Anterior cingulate cortex (tissue), 58 donors: ENCODE results near the gene CHAD.

ENCODE experiments used
- DNase-seq, 58 donors: peaks; one replicate each; lab custom pipeline; 2025; lab: John Stamatoyannopoulos, UW

The CHAD gene

DNA sequence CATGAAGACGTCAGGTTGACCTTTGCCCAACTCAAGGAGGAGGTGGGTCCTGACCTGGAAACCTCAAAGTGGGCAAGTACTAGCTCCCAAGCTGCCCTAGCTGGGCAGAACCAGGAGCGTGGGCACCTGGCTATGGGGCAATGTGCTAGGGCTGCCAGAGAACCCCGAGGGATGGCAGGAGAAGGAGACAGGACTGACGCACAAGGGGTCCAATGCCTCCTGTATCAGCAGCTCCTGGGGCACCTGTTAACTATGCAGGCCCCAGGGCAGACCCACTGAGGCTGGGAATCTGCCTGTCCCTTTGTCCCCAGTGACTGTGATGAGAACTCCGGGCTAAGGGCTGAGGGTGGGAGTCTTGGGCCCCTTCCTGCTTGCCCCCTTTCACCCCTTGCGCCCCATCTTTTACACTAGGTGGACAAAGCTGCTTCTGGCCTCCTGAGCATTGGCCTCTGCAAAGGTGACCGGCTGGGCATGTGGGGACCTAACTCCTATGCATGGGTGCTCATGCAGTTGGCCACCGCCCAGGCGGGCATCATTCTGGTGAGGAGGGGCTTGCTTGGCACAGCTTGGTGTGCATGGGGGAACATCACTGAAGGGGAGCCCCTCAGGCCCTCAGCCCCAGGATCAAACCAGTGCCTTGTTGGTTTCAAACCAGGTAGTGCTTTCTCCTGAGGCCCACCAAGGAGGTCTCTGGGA lies 7.7 kb downstream of the CHAD start:
- no peak for DNase-seq

DNA sequence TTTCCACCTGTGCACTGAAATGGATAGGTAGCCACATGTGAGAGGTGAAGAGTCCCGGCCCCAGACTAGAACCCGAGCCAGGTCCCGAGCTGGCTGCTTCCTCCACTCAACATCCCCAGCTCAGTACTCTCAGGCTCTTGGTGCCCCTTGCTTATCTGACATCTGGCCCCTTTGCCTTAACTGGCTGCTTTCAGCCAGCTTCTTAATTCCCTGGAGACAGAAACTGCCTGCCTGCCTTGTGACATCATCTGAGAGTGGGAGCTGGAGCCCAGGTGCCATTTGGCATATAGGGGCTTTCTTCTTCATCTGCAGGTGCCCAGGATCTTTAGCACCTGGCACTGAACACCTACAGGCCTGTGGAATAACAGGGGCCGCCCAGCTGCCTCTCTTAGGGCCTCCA lies 8.9 kb downstream of the CHAD start:
- no peak for DNase-seq

DNA sequence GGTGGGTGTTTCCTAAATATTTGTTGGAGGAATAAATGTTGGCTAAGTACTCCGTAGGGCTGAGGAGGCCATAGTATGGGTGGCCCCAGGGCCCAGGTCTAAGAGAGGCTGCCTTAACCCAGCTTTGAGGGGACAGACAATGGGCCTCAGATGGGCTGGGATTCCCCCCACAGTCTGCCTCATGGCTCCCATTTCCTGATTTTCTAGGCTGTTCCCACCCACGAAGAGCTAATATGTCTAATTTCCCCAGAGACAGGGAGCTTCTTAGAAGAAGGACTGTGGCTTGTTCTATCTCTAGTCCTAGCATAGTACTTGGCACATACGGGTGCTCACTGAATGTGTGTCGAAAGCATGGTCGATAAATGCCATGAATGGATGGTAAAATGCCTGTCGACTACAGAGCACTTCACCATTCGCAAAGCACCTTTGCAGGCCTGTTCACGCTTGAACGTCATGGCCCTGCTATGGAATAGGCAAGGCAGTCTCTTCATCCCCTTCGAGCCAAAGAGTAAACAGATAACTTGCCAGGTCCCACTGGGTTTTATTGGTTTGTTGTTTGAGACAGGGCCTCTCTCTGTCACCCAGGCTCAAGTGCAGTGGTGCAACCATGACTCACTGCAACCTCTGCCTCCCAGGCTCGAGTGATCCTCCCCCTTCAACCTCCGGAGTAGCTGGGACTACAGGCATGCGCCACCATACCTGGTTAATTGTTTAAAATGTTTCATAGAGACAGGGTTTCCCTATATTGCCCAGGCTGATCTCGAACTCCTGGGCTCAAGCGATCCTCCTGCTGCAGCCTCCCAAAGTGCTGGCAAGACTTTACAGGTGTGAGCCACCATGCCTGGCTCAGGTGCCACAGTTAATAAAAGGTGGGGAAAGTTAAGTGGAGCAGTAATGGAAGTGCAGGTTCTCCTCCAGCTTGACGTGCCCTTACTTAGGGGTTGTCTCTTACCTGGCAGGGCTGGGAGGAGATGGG lies 9.7 kb downstream of the CHAD start:
- DNase-seq = no peak

DNA sequence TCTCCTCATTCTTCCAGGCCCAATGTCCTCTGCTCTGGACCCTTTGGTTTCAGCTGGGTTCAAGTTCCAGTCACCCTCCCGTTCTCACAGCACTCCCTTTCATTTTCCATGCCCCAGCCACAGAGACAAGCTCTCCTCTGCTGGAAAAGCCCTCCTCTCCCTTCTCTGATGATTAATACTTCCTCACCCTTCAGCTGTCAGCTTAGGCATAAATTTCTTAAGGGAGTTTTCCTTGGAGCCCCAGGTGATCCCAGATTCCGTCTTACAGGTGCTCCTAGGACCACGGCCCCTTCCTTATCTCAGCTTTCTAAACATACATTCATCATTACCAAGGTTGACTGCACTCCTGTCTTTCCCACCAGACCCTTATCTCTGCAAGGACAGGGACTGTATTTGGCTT lies 10.4 kb downstream of the CHAD start:
- no peak for DNase-seq

DNA sequence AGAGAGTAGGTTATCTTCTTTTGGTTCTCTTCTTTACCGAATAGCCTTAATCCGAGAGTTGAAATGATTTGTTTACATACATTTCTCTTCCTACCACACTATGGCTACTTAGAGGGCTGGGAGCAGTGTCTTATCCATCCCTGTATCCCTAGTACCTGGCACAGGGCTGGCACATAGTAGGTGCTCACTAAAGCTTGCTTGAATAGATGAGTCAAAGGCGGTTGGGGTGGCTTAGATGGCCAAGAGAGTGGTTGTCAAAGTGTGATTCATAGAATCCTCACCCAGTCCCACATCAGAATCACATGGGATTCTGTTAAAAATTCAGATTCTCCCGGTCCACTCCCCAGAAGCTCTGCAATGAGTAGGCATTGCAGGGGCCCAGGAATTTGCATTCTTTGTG lies 11.1 kb downstream of the CHAD start:
- DNase-seq = no peak

DNA sequence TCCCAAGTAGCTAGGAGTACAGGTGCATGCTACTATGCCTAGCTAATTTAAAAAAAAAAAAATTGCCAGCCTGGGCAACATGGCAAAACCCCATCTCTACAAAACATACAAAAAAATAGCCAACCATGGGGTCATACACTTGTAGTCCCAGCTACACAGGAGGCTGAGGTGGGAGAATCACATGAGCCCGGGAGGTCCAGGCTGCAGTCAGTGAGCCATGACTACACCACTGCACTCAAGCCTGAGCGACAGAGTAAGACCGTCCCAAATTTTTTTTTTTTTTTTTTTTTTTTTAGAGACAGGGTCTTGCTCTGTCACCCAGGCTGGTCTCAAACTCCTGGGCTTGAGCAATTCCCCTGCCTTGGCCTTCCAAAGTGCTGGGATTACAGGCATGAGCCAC lies 14.8 kb downstream of the CHAD start:
- DNase-seq = no peak

DNA sequence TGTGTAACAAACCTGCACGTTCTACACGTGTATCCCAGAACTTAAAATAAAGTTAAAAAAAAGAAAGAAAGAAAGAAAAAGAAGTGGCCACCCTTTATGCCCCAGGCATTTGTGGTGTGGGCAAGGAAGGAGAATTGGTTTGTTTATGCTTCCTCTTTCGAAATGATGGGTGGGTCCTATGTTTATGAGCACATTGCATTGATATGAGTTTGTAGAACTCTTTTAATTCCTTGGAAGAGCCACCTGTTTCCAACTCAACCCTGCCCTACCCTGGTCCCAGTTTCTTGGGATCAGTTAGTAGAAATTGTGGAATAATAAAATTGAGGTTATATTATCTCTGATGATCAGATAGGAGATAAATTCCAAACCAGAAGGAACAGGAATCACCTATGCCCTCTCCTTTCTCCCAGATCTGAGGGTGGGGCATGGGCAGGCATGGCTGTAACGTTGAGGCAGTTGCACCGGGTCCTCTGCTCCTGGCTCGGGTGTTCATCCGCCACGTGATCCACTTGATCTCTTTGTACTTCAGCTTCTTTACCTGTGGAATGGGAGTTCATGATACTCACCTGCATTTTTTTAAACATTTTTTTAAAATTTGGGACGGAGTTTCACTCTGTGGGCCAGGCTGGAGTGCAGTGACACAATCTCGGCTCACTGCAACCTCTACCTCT lies 15.9 kb downstream of the CHAD start:
- no peak for DNase-seq

DNA sequence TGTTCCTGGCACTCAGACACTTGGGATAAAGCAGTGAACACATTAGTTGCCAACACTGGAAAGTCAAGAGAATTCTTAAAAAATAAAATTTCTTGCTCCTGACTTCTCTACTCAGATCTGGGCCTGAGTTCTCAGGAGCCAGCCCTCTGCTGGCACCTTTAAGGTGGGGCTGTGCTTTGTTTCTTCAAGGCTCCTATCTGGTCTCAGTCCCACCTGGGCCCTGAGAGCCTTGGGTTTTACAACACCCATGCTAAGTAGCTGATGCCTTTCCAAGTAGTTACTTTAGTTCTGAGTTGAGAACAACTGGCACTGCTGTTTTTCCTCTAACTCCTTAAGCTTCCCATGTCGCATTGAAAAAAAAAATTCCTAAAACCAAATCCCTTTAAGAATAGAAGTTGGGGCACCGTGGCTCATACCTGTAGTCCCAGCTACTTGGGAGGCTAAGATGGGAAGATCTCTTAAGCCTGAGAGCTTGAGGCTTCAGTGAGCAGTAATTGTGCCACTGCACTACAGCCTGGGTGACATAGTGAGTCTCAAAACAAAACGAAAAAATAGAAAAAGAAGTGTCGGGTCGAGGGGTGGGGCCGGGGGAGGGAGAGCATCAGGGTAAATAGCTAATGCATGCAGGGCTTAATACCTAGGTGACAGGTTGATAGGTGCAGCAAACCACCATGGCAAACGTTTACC lies 16.6 kb downstream of the CHAD start:
- no peak for DNase-seq

DNA sequence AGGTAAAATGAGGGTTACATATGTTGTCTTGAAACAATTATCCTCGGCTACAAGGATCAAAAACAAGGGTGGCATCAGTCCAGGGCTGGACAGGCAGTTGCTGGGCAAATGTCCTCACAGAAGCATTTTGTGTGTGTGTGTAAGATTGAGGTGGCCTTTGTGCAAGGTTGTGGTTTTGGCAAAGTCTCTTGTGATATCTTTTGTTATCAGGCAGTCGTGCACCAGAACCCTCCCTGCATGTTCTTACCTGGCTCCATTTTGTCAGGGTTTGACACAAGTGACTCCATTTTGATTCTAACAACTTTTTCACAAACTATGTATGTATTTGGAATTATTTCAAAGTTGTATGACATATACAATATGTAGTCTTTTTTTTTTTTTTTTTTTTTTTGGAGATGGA lies 20.0 kb downstream of the CHAD start:
- DNase-seq = no peak

DNA sequence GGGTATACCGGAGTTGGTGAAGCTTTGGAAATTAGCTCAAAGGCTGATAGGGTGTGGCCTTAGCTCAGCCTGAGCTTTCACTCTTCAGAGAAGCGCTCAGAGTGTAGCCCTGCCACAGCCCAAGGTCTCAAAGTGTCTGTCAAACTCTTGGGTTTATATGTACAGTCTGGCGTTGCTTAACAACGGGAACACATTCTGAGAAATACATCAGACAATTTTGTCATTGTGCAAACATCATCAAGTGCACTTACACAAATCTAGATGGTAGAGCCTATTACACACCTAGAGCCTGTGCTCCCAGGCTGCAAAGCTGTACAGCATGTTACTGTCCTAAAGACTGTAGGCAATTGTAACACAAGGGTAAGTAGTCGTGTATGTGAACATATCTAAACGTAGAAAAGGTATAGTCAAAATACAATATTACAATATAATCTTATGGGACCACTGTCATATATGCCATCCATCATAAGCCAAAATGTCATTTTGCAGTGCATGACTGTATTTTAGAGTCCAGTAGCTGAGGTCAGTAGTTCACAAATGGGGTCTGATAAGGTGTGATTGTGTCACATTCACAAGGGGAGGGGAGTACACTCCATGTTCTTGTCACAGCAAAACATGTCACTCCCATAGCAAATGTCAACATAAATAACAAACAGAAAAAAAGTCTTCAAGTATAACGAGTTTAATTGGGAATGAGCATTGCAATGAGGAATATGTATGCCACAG lies 20.6 kb downstream of the CHAD start:
- DNase-seq = no peak

DNA sequence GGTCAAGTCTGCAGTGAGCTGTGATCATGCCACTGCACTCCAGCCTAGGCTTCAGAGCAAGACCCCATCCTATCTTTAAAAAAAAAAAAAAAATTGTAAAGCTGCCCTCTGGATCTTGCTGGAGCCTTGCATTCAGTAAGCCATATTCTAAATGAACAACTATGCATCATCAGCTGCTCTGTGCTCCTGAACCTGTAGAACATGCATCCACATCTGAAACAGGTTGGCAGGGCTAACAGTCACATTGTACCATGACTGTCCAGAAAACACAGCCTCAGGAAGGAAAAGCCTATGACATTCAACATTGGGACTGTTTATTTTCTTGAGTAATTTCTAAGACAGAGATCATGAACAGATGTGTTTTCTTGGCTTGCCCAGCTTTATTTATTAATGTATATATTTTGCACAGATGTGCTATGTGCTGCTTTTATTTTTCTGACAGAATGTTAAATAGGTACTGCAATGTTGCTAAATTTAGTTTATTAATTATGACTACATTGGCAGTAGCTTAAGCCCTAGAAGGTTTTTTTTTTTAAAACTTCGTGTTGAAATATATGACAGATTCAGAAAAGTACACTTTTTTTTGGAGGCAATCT lies 22.9 kb downstream of the CHAD start:
- no peak for DNase-seq

DNA sequence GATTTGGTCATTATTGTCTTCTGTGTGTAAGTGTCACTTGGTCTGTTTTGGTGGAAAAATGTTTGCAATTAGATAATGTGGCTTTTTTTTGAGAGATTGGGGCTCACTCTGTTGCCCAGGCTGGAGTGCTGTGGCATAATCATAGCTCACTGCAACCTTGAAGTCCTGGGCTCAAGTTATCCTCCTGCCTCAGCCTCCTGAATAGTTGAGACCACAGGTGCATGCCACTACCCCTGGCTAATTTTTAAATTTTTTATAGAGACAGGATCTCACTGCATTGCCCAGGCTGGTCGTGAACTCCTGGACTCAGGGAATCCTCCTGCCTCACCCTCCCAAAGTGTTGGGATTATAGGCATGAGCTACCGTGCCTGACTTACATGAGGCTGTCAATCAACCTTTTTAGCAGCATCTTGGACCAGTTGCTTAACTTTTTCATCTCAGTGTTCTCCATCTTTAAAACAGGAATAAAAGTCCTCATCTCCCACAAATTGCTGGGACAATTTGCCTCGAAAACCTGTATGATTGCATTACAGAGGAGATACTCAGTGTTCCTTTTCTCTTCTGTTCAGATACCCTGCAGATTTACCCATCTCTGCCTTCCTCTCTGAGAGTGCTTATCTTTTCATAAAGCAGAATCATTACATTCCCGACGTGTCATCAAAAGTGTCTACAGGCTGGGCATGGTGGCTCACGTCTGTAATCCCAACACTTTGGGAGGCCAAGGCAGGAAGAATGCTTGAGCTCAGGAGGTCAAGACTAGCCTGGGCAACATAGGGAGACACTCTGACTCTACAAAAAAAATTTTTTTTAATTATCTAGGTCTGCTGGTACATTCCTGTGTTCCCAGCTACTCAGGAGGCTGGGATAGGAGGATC lies 23.6 kb downstream of the CHAD start:
- no peak for DNase-seq

DNA sequence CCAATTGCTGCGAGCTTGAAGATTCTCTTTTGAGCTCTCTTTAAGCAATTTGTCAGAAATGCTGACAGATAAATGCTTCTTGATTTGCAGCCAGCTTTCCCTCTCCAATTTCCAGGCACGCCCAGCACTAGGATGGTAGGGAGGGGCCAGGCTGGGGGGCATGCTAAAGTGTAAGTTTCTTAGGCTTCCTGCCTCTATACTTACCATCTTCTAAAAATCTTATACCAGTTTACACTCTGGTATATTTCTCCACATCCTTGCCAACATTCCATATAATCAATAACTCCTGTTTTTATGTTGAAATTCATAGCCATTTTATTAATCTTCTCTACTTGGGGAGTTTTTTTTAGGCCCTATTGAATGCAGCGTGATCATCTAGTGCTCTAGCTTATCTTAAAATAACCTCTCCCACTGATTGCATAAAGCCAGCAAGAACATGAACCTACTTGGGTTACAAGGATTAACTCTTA lies 25.1 kb downstream of the CHAD start:
- peak in 1 of 58 donors; percentile 26 for DNase-seq

DNA sequence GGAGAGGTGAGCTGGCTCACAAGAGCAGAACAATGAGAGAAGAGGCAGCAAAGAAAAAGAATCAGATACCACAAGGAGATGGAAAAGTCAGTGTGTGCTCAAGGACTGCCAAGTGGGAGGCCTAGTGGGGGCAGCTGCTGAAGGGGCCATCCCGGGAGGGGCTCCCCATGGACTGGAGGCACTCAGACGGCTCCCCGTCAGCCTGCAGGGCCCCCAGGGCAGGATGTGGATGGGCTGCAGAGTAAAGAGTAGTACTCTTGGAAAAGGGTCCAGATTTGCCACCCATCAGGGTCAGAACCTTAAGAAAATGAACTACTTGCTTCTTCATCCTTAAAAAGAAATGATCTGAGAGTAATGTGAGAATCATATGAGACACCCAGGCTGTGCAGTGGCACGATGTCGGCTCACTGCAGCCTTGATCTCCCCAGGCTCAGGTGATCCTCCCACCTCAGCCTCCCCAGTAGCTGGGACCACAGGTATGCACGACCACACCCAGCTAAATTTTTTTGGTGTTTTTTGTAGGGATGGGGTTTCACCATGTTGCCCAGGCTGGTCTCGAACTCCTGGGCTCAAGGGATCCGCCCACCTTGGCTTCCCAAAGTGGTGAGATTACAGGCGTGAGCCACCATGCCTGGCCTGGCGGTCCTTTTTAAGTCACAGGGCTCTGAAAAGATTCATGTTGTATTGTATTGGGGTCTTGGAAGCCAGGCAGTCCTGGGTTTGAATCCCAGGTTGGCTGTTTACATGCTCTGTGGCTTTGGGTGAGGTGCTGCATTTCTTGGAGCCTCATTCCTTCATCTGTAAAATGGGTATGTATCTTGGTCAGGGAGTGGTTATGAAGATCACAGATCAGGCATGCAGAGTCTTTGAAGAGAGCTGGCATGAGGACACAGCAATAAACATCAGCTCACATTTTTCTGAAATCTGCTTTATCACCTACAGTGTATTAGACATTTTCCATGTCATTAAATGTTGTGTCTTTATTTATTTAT lies 27.5 kb downstream of the CHAD start:
- no peak for DNase-seq

DNA sequence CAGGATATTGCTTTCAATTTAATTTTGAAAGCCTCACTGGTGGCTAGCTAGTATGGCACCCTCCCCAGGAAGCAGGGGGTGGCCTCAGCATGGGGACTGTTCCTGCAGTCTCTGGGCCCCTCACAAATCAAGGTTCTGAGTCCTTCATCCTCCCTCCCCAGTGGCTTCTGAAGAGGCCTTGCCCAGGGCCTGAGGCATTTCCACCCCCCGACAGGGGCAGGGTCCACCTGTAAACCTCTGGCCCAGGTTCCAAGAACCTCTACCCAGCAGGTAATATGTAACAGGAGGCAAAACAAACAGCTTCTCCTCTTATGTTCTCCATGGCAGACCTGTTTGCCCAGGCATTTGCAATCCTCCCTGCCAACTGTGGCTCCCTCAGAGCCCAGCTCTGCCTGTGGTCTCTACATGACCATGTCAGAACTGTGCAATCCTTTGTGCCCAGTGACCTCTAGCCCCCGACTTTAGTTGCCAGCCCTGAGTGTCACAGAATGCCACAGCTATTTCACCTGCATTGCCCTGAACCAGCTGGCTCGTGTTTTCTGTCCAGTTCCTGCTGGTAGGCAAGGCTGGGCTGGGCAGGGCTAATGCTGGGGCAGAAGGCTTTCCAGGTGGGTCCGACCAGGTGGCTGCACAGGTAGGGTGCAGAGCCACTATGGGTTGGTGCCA lies 28.4 kb downstream of the CHAD start:
- DNase-seq = no peak

DNA sequence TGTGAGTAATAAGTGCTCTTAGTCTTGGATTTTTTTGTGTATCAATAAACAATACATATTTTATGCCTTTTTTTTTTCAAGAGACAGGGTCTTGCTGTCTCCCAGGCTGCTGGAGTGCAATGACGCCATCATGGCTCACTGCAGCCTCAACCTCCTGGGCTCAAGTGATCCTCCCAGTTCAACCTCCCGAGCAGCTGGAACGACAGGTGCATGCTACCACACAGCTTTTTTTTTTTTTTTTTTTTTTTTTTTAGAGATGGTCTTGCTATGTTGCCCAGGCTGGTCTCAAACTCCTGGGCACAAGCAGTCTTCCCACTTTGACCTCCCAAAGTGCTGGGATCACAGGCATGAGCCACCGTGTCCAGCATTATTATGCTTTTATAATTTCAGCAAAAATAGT lies 29.7 kb downstream of the CHAD start:
- no peak for DNase-seq

DNA sequence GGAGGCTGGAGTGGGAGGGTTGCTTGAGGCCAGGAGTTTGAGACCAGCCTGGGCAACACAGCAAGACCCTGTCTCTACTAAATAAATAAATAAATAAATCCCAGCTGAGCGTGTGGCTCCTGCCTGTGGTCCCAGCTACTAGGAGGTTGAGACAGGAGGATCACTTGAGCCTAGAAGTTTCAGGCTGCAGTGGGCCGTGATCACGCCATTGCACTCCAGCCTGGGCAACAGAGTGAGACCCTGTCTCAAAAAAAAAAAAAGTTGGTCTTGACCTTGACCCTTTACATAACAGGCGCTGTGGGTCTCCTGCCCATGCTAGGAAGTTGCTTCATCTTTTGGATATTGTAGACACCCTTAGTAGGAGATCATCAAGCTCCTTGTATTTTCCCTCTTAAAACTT lies 31.3 kb downstream of the CHAD start:
- no peak for DNase-seq
